ENCODE data around the gene URB2. TPM values are rescaled to one million over a fixed set of nuclear protein-coding genes. Genes with fewer than 3 reads are reported as not detected.

Gene URB2
- total RNA-seq, 4 donors from 2014 or later, result 8.7 to 13.1 (median 10.0) TPM

GRCh38 chr1:229689273-229689672 lies 63.2 kb downstream of the URB2 start:
- Histone ChIP-seq H3K36me3 (no peaks in the 10 kb centered on the region), H3K27ac (no peak overlapping the region), H3K4me1 (peaks cover 0 to 10% (median 0%) of the 10 kb centered on the region in 4 donors), H3K27me3 (no peaks in the 10 kb centered on the region), H3K4me3 (no peak overlapping the region), H3K9me3 (peaks cover 0 to 12% (median 0%) of the 10 kb centered on the region in 4 donors)
- no peak for DNase-seq (ENCODE audit: low spot score in 2 of 2)
- TF ChIP-seq CTCF (IDR thresholded peaks at IDR 0.05), result no peak
- TF ChIP-seq POLR2A (IDR thresholded peaks at IDR 0.05), result no peak
- TF ChIP-seq EP300 (IDR thresholded peaks at IDR 0.05), result no peak
- 94 to 97% methylated on average over 4 of the region's 4 CpGs for WGBS, 2 donors

- no peak overlapping the region for H3K27ac ChIP-seq
- no peaks in the 10 kb centered on the region for H3K36me3 ChIP-seq
- DNase-seq (ENCODE audit: low spot score in 2 of 2), result no peak
- H3K4me1 ChIP-seq, result peaks cover 0 to 17% (median 0%) of the 10 kb centered on the region in 4 donors
- no peak for TF ChIP-seq EP300 (IDR thresholded peaks at IDR 0.05)
- no peak for TF ChIP-seq POLR2A (IDR thresholded peaks at IDR 0.05)
- TF ChIP-seq CTCF (IDR thresholded peaks at IDR 0.05), result no peak
- H3K27me3 ChIP-seq, result no peaks in the 10 kb centered on the region
- 60 to 76% methylated on average over 7 of the region's 7 CpGs for WGBS, 2 donors
- peaks cover 0 to 11% (median 0%) of the 10 kb centered on the region in 4 donors for H3K9me3 ChIP-seq
- no peak overlapping the region for H3K4me3 ChIP-seq
Observed at GRCh38 chr1:229689904-229690303, 63.9 kb downstream of the URB2 start.

GRCh38 chr1:229690662-229691061 lies 64.6 kb downstream of the URB2 start:
- DNase-seq (ENCODE audit: low spot score in 2 of 2), result no peak
- TF ChIP-seq CTCF (IDR thresholded peaks at IDR 0.05) (no peak), EP300 (IDR thresholded peaks at IDR 0.05) (no peak), POLR2A (IDR thresholded peaks at IDR 0.05) (no peak)
- WGBS, 2 donors, result 42 to 57% methylated on average over 1 of the region's 1 CpG

GRCh38 chr1:229691362-229691761 lies 65.3 kb downstream of the URB2 start:
- no peaks in the 10 kb centered on the region for H3K36me3 ChIP-seq
- no peaks in the 10 kb centered on the region for H3K9me3 ChIP-seq
- no peaks in the 10 kb centered on the region for H3K27me3 ChIP-seq
- H3K4me3 ChIP-seq, result no peak overlapping the region
- H3K27ac ChIP-seq, result no peak overlapping the region
- no peak for DNase-seq (ENCODE audit: low spot score in 2 of 2)
- peaks cover 0 to 18% (median 0%) of the 10 kb centered on the region in 4 donors for H3K4me1 ChIP-seq
- TF ChIP-seq CTCF (IDR thresholded peaks at IDR 0.05) (no peak), POLR2A (IDR thresholded peaks at IDR 0.05) (no peak), EP300 (IDR thresholded peaks at IDR 0.05) (no peak)
- WGBS, 2 donors, result 89 to 93% methylated on average over 6 of the region's 6 CpGs

More at GRCh38 chr1:229690662-229691061, 64.6 kb downstream of the URB2 start:
- Histone ChIP-seq H3K9me3 (peaks cover 0 to 4% (median 0%) of the 10 kb centered on the region in 4 donors), H3K4me3 (no peak overlapping the region), H3K27ac (no peak overlapping the region), H3K27me3 (no peaks in the 10 kb centered on the region), H3K36me3 (no peaks in the 10 kb centered on the region), H3K4me1 (peaks cover 0 to 18% (median 0%) of the 10 kb centered on the region in 4 donors)

- H3K27ac ChIP-seq, result no peak overlapping the region
- H3K9me3 ChIP-seq, result no peaks in the 10 kb centered on the region
- 63 to 67% methylated on average over 10 of the region's 10 CpGs for WGBS, 2 donors
- peaks cover 0 to 18% (median 0%) of the 10 kb centered on the region in 4 donors for H3K4me1 ChIP-seq
- no peak for DNase-seq (ENCODE audit: low spot score in 2 of 2)
- no peaks in the 10 kb centered on the region for H3K36me3 ChIP-seq
- H3K4me3 ChIP-seq, result no peak overlapping the region
- TF ChIP-seq POLR2A (IDR thresholded peaks at IDR 0.05), result no peak
- TF ChIP-seq EP300 (IDR thresholded peaks at IDR 0.05), result no peak
- TF ChIP-seq CTCF (IDR thresholded peaks at IDR 0.05), result no peak
- H3K27me3 ChIP-seq, result no peaks in the 10 kb centered on the region
Observed at GRCh38 chr1:229693129-229693900, 67.3 kb downstream of the URB2 start.

Data from tibial nerve (tissue), 4 donors.